AG08395 (cell line): ENCODE measurements around the gene CENPF.
"Not testable (repeated sequence)": the region's sequence is repeated elsewhere in the genome, so short reads cannot be mapped to it uniquely, and the experiment has no call there.

Source experiments
- DNase-seq: peaks from one replicate; pipeline ENCODE4 v3.0.0; 2012; ENCODE audit warnings: mixed read lengths, low spot score

CENPF gene

GRCh38 chr1:214602764-214603657, at the start of gene CENPF:
CENPF (plus strand) TSS chr1:214603195; CDS start chr1:214613755, 10,560 bp downstream.
- peak; percentile 100 for DNase-seq

GRCh38 chr1:214557952-214558735, 44.9 kb upstream of the CENPF start:
- peak; percentile 85 for DNase-seq

GRCh38 chr1:214563881-214564280, 39.1 kb upstream of the CENPF start:
- no peak for DNase-seq

GRCh38 chr1:214565310-214565709, 37.7 kb upstream of the CENPF start:
- DNase-seq: no peak

DNA sequence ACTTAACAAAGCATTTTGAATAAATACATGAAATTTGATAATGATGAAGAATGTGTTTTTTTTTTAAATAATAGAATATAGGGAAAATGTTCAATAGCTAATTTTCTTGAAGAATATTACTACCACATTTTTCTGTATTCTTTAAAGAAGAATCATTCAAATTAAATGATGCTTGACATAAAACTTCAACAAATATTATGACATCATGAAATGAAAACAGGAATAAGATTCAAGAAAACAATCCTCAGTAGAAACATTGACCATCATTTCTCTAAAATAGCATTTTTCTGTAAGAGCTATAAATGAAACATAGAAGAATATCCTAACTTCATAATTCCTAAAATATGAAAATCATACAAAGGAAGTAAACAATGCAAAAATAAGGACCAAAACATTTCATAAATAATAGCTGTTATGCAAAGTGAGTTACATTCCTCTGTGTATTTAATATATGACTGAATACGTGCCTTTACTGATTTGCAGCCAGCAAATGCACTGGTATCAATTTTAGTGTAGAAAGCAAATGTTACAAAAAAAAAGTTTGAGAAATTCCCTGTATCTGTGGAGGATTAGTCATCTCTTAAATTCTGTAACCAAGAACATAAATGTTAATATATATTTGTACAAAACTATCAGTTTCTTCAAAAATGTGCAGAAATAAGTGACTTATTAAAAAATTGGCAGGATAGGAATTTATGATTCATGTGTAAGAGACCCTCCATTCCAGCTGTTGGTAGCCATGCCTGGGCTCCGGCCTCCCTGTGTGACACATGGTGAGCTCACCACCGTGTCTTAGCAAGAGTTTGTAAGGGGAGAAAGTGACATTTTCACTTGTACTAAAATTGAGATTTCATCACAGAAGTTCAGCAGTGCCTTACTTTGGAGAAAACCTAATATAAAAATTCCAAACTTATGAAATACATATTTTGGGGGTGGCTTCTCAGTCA, 36.6 kb upstream of the CENPF start:
- DNase-seq: peak; percentile 66

- DNase-seq: no peak
Measured at GRCh38 chr1:214567481-214567980, 35.5 kb upstream of the CENPF start.

GRCh38 chr1:214568328-214568727, 34.7 kb upstream of the CENPF start:
- peak; percentile 9 for DNase-seq

GRCh38 chr1:214569357-214570004, 33.5 kb upstream of the CENPF start:
- peak; percentile 53 for DNase-seq

DNA sequence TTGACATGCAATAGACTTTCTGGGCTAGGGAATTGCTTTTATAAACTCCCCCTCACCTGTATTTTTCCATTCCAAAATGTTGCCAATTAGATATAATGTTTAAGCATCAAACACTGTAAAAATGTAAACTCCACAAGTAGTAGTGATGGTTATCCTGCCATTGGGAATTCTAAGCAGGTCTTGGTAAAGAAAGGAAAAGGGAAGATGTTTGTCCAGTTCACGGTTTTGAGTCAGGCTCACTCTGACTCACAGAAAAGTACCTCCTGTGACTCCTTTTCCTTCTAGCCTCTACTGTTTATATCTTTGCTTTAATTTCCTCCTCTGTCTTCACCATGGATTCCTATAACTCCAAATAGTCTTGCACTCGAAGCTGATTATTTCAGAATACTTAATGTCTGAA, 32.6 kb upstream of the CENPF start:
- DNase-seq: peak; percentile 44

DNA sequence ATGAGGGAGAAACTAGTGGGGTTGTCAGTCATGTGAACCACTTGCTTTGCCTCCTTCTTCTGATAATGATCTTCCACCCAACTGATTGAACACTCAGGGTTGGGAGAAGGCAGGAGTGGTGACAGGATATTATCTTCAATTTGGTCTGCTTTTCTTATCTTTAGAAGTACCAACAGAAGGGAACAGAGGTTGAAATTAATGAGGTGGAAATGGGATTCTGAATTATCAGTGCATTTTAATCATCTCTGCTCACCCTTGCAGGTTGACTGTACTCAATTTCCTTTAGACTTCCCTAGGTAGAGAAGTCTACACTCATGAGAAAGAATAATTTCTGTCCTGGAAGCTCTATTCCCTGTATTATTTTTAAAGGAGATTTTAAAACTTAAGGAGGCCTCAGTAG, 31.7 kb upstream of the CENPF start:
- no peak for DNase-seq

GRCh38 chr1:214573386-214574318, 29.3 kb upstream of the CENPF start:
- DNase-seq: no peak

- no peak for DNase-seq
Measured at GRCh38 chr1:214574598-214575411, 28.2 kb upstream of the CENPF start.

DNA sequence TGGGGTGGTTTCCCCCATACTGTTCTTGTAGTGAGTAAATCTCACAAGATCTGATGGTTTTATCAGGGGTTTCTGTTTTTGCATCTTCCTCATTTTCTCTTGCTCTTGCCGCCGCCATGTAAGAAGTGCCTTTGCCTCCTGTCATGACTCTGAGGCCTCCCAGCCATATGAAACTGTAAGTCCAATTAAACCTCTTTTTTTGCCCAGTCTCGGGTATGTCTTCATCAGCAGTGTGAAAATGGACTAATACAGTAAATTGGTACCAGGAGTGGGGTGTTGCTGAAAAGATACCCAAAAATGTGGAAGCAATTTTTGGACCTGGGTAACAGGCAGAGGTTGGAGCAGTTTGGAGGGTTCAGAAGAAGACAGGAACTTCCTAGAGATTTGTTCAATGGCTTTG, 26.9 kb upstream of the CENPF start:
- DNase-seq: not testable (repeated sequence)

- no peak for DNase-seq
Measured at GRCh38 chr1:214579183-214579582, 23.8 kb upstream of the CENPF start.

- peak; percentile 86 for DNase-seq
Measured at GRCh38 chr1:214581785-214582184, 21.2 kb upstream of the CENPF start.

DNA sequence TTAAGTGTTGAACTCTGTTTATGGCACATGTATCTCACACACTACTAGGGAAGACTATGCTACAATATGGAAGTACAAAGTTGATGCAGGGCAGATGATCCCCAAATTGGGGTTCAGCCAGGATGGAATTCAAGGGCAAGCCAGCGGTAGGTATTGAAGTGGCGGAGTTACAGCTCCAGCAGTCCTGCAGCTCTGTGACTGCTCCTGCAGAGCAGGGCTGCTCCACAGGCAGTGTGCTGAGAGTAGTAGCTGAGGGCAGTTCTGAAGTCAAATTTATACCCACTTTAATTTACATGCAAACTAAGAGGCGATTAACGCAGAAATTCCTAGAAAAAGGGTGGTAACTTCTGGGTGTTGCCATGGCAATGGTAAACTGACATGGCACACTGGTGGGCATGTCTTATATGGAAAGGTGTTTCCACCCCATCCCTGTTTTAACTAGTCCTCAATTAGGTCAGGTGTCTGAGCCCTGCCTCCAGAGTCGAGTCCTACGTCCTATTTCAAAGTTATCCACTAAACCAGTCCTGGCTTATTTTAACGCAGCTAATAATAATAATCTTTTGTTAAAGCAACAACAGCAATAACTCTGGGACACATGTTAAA, 20.6 kb upstream of the CENPF start:
- DNase-seq: no peak

GRCh38 chr1:214583113-214583512, 19.9 kb upstream of the CENPF start:
- DNase-seq: no peak

- DNase-seq: no peak
Measured at GRCh38 chr1:214583824-214584554, 19.0 kb upstream of the CENPF start.
